Activated CD4-positive, alpha-beta T cell treated with anti-CD3 and anti-CD28 coated beads, Interleukin-2, amount 50 U/mL, for 1 hour (primary cell): Measurements from ENCODE around the gene MYO18A.
"Not testable (repeated sequence)": the region's sequence is repeated elsewhere in the genome, so short reads cannot be mapped to it uniquely, and the experiment has no call there.

ENCODE experiments used
- DNase-seq: peaks from one replicate; pipeline ENCODE4 v3.0.0-alpha.2; 2020

MYO18A gene

GRCh38 chr17:29100296-29100695, 79.9 kb downstream of the MYO18A start:
- no peak for DNase-seq

GRCh38 chr17:29099527-29099926, 80.7 kb downstream of the MYO18A start:
- DNase-seq = no peak

- no peak for DNase-seq
These were observed 84.1 kb downstream of the MYO18A start for GRCh38 chr17:29096094-29096493.

- no peak for DNase-seq
These were observed 84.8 kb downstream of the MYO18A start for GRCh38 chr17:29095439-29095838.

- no peak for DNase-seq
These were observed 86.0 kb downstream of the MYO18A start for GRCh38 chr17:29094101-29094708.

- DNase-seq = no peak
These were observed 86.9 kb downstream of the MYO18A start for GRCh38 chr17:29093090-29093871.

GRCh38 chr17:29091606-29092289, 88.5 kb downstream of the MYO18A start:
- DNase-seq = no peak

GRCh38 chr17:29090750-29091605, 89.2 kb downstream of the MYO18A start:
- DNase-seq = no peak

- DNase-seq = no peak
These were observed 90.1 kb downstream of the MYO18A start for GRCh38 chr17:29090108-29090507.

- DNase-seq = no peak
These were observed 90.6 kb downstream of the MYO18A start for GRCh38 chr17:29089601-29090044.

GRCh38 chr17:29088782-29089181, 91.4 kb downstream of the MYO18A start:
- not testable (repeated sequence) for DNase-seq

- no peak for DNase-seq
These were observed 93.4 kb downstream of the MYO18A start for GRCh38 chr17:29086628-29087332.

GRCh38 chr17:29085223-29085622, 95.0 kb downstream of the MYO18A start:
- no peak for DNase-seq

GRCh38 chr17:29084541-29085146, 95.6 kb downstream of the MYO18A start:
- DNase-seq = no peak

- DNase-seq = no peak
These were observed 99.2 kb downstream of the MYO18A start for GRCh38 chr17:29080965-29081364.

GRCh38 chr17:29080323-29080722, 99.9 kb downstream of the MYO18A start:
- no peak for DNase-seq

GRCh38 chr17:29079887-29080286, 100.3 kb downstream of the MYO18A start:
- DNase-seq = no peak

GRCh38 chr17:29079433-29079832, 100.8 kb downstream of the MYO18A start:
- no peak for DNase-seq

GRCh38 chr17:29078183-29079045, 101.8 kb downstream of the MYO18A start:
- DNase-seq = no peak

GRCh38 chr17:29077320-29077719, 102.9 kb downstream of the MYO18A start:
- no peak for DNase-seq

- DNase-seq = no peak
These were observed 103.5 kb downstream of the MYO18A start for GRCh38 chr17:29076722-29077121.
